Measurements from ENCODE around the gene MEG3.
"Not testable (repeated sequence)": the region's sequence is repeated elsewhere in the genome, so short reads cannot be mapped to it uniquely, and the experiment has no call there.

The MEG3 gene

DNA sequence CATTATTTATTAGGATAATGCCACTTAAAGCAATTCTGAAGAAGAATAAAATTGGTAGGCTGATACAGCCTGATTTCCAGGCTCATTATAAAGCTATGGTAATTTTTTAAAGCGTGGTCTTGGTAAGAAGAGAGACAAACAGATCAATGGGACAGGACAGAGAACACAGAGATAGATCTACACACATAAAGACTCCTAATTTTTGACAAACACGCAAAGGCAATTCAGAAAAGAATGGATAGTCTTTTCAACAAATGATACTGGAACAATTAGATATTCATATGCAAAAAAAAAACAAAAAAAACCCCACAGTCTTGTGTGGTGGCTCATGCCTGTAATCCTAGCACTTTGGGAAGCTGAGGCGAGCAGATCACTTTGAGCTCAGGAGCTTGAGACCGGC is 25.9 kb upstream of the MEG3 start:
- no peak overlapping the region for H3K4me3 ChIP-seq (ENCODE audit: low read depth, low read length)
- TF ChIP-seq, protein P1, sequence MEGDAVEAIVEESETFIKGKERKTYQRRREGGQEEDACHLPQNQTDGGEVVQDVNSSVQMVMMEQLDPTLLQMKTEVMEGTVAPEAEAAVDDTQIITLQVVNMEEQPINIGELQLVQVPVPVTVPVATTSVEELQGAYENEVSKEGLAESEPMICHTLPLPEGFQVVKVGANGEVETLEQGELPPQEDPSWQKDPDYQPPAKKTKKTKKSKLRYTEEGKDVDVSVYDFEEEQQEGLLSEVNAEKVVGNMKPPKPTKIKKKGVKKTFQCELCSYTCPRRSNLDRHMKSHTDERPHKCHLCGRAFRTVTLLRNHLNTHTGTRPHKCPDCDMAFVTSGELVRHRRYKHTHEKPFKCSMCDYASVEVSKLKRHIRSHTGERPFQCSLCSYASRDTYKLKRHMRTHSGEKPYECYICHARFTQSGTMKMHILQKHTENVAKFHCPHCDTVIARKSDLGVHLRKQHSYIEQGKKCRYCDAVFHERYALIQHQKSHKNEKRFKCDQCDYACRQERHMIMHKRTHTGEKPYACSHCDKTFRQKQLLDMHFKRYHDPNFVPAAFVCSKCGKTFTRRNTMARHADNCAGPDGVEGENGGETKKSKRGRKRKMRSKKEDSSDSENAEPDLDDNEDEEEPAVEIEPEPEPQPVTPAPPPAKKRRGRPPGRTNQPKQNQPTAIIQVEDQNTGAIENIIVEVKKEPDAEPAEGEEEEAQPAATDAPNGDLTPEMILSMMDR (conservative IDR thresholded peaks at IDR 0.05; ENCODE audit: low read depth, low read length): no peak
- no peak for DNase-seq (ENCODE audit: low read depth)

DNA sequence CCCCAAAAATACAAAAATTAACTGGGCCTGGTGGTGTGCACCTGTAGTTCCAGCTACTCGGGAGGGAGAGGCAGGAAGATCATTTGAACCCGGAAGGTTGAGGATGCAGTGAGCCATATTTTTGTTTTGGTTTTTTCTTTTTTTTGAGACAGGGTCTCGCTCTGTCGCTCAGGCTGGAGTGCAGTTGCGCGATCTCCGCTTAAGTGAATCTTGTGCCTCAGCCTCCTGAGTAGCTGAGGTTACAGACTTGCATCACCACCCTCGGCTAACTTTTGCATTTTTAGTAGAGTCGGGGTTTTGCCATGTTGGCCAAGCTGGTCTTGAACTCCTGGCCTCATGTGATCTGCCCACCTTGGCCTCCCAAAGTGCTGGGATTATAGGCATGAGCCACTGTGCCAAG is 24.5 kb upstream of the MEG3 start:
- H3K4me3 ChIP-seq (ENCODE audit: low read depth, low read length); DNase-seq (ENCODE audit: low read depth): not testable (repeated sequence)

DNA sequence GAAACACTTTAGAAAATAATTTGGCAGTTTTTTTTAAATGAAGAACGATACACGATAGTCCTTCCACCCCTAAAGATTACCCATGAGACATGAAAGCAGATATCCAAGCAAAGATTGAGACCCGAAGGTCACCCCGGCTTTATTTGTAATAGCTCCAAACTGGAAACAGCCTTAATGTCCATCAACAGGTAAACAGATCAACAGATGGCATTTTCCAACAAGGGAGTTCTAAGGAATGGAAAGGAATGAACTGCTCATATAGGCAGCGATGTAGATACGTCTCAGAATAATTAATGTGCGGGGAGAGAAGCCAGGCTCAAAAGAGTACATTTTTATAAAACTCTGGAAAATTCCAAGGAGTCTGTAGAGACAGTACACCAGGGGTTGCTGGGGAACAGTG is 23.7 kb upstream of the MEG3 start:
- TF ChIP-seq, protein P1 (conservative IDR thresholded peaks at IDR 0.05; ENCODE audit: low read depth, low read length): no peak
- DNase-seq (ENCODE audit: low read depth): no peak

DNA sequence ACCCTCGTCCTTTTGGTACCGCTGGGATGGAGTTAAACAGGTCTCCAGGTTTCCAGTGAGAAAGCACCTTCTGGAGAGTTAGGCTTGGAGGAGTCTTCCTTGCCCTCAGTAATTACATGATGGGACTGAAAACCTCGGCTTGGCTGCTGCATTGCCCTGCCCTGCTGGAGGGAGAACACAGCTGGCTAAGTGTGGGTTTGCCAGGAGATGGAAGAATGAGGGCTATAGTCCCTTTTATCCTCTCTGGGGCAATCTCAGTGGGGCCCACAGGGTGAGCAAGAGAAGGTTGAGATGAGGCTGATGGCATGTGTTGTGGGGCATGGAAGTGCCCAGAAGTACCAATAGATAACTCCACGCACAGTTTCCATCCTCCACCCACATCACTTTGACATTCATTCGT is 23.2 kb upstream of the MEG3 start:
- no peak overlapping the region for H3K4me3 ChIP-seq (ENCODE audit: low read depth, low read length)
- TF ChIP-seq, protein P1 (conservative IDR thresholded peaks at IDR 0.05; ENCODE audit: low read depth, low read length): no peak
- DNase-seq (ENCODE audit: low read depth): no peak

More for the DNA sequence above, 23.7 kb upstream of the MEG3 start:
- no peak overlapping the region for H3K4me3 ChIP-seq (ENCODE audit: low read depth, low read length)

DNA sequence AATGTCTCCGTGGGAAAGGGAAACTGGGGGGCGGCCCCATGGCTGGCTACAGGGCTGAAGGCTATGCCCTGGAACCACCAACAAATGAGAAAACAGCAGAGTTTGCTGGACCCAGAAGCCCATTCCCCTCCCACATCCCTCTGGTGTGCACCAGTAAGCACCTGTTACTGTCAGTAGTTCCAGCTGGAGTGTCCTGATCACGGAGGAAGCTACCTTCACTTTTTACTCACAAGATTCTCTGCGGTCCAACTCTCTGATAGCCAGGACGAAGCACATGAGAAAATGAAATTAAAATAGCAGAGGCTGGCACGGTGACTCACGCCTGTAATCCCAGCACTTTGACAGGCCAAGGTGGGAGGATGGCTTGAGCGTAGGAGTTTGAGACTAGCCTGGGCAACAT is 22.7 kb upstream of the MEG3 start:
- H3K4me3 ChIP-seq (ENCODE audit: low read depth, low read length): no peak overlapping the region
- no peak for DNase-seq (ENCODE audit: low read depth)
- TF ChIP-seq, protein P1 (conservative IDR thresholded peaks at IDR 0.05; ENCODE audit: low read depth, low read length): no peak

DNA sequence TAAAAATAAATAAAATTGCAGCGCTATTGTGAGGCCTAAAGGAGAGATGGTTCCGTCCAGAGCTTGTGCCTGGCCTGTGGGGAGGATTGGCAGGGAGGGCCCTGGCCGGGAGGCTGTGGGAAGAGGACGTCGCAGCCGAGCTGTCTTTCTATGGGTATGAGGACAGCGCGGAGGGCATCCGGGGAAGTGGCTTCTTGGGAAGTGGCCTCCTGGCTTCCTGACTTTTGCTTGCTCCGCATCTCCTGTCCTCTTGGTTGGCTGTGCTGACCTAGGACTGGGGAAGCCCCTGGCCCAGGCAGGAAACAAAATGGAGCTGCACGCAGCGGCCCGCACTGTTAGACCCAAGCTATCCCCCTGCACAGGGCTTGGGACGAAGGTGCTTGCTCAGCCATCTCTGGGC is 22.2 kb upstream of the MEG3 start:
- TF ChIP-seq, protein P1 (conservative IDR thresholded peaks at IDR 0.05; ENCODE audit: low read depth, low read length): no peak

DNA sequence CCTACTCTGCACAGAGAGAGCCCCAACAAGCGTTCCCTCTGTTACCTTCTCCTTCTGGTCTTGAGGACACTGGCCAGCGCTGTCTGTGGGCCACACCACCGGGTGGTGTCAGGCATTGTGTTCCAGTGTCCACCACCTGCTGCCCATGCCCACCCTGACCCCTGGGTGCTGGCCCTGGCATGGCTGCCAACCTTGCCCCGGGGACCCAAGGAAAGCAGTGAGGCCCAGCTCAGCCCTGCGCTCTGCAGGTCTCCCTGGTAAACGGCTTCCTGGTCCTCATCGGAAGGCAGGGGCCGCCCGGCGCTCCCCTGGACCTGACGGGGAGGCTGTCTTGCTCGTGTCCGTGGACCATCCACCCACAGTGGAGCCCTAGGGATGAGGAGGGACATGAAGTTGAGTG is 21.8 kb upstream of the MEG3 start:
- H3K4me3 ChIP-seq (ENCODE audit: low read depth, low read length): no peak overlapping the region
- TF ChIP-seq, protein P1 (conservative IDR thresholded peaks at IDR 0.05; ENCODE audit: low read depth, low read length): no peak
- DNase-seq (ENCODE audit: low read depth): no peak

More for the DNA sequence above, 22.2 kb upstream of the MEG3 start:
- no peak overlapping the region for H3K4me3 ChIP-seq (ENCODE audit: low read depth, low read length)
- DNase-seq (ENCODE audit: low read depth): no peak
